GM18873 (cell line): ENCODE results near the gene ACBD6.

Source experiments
- ATAC-seq: cut with Tn5 transposase; IDR thresholded peaks from one replicate; pipeline ENCODE4 v1.9.1; 2021; ENCODE audit warnings: mild to moderate bottlenecking, moderate library complexity, moderate number of reproducible peaks; ENCODE audit not compliant: unreplicated experiment, low FRiP score

Gene ACBD6

GRCh38 chr1:180261524-180262155, 240.7 kb downstream of the ACBD6 start:
- ATAC-seq = no peak

- no peak for ATAC-seq
Observed at GRCh38 chr1:180261030-180261429, 241.3 kb downstream of the ACBD6 start.

- no peak for ATAC-seq
Observed at GRCh38 chr1:180260541-180260940, 241.8 kb downstream of the ACBD6 start.

- no peak for ATAC-seq
Observed at GRCh38 chr1:180259431-180260338, 242.7 kb downstream of the ACBD6 start.

- ATAC-seq = no peak
Observed at GRCh38 chr1:180258935-180259334, 243.4 kb downstream of the ACBD6 start.

GRCh38 chr1:180258290-180258689, 244.1 kb downstream of the ACBD6 start:
- ATAC-seq = no peak

GRCh38 chr1:180257486-180257885, 244.9 kb downstream of the ACBD6 start:
- no peak for ATAC-seq

- no peak for ATAC-seq
Observed at GRCh38 chr1:180257028-180257386, 245.4 kb downstream of the ACBD6 start.

GRCh38 chr1:180256341-180257027, 245.9 kb downstream of the ACBD6 start:
- ATAC-seq = no peak

GRCh38 chr1:180255536-180256340, 246.6 kb downstream of the ACBD6 start:
- no peak for ATAC-seq

- ATAC-seq = no peak
Observed at GRCh38 chr1:180254854-180255253, 247.5 kb downstream of the ACBD6 start.

GRCh38 chr1:180254496-180254819, 247.9 kb downstream of the ACBD6 start:
- no peak for ATAC-seq

GRCh38 chr1:180253585-180254495, 248.5 kb downstream of the ACBD6 start:
- no peak for ATAC-seq

- ATAC-seq = no peak
Observed at GRCh38 chr1:180252638-180253536, 249.5 kb downstream of the ACBD6 start.

- no peak for ATAC-seq
Observed at GRCh38 chr1:180251526-180252305, 250.7 kb downstream of the ACBD6 start.

- no peak for ATAC-seq
Observed at GRCh38 chr1:180250883-180251509, 251.4 kb downstream of the ACBD6 start.

- no peak for ATAC-seq
Observed at GRCh38 chr1:180250499-180250770, 251.9 kb downstream of the ACBD6 start.
